Lower lobe of right lung (tissue), 2 donors: ENCODE data around the gene HSF2. TPM values are rescaled to one million over a fixed set of nuclear protein-coding genes. Genes with fewer than 3 reads are reported as not detected.

Experiments used
- ATAC-seq, 2 donors: fragments of 200-7000 bp; cut with Tn5 transposase; one replicate each; pipeline ENCODE4 v1.9.1; 2020 to 2022; ENCODE audit warnings: mild to moderate bottlenecking in 2 of 2, moderate library complexity in 2 of 2
- DNase-seq: peaks from one replicate; pipeline ENCODE4 v3.0.0-alpha.2; 2020
- H3K27ac ChIP-seq: fragments of 200-600 bp; one replicate; pipeline ENCODE4 v1.8.0; 2022
- H3K27me3 ChIP-seq: fragments of 200-600 bp; one replicate; pipeline ENCODE4 v1.8.0; 2022; ENCODE audit warnings: low read depth
- H3K36me3 ChIP-seq: fragments of 200-600 bp; one replicate; pipeline ENCODE4 v1.8.0; 2022; ENCODE audit warnings: mild to moderate bottlenecking
- H3K4me1 ChIP-seq: fragments of 200-600 bp; one replicate; pipeline ENCODE4 v1.8.0; 2022
- H3K4me3 ChIP-seq: fragments of 200-600 bp; one replicate; pipeline ENCODE4 v1.8.0; 2022; ENCODE audit warnings: mild to moderate bottlenecking
- H3K9me3 ChIP-seq: fragments of 200-600 bp; one replicate; pipeline ENCODE4 v1.8.0; 2022
- intact Hi-C: fragments of 100-400 bp; cut with DNase I; formaldehyde crosslinking; loops from one replicate; pipeline ENCODE4 v1.11.0; 2022
- total RNA-seq: library from RNA; stranded (reverse); fragmentation: NEBNext Ultra II Directional; extraction: Animal tissue kit (Norgen Biotek cat#: 25700); gene quantifications from one replicate; pipeline ENCODE4 v1.2.1, GENCODE V29; 2021
- TF ChIP-seq, protein P1 (sequence below): fragments of 200-600 bp; IDR thresholded peaks from one replicate; pipeline ENCODE4 v1.8.0; 2022; ENCODE audit warnings: antibody characterized with exemption, mild to moderate bottlenecking
- donor health status: DM: no; HTN: yes; CAD: no; lungs with severe emphysema.

HSF2 gene
- total RNA-seq, 1 donor from 2014 or later: 11.0 TPM

DNA sequence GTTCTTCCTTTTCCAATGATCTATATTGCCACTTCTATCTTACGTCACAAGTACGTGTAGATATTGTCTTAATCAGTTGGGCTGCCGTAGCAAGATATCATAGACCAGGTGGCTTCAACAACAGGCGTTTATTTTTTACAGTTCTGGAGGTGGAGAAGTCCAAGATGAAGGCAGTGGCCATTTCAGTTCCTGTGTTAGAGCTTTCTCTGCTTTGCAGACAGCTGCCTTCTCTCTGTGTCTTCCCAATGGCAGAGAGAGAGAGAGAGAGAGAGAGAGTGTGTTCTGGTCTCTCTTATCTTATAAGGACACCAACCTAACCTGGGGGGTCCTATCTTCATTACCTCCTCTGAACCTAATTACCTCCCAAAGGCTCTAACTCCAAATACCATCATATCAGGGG is 8.3 kb downstream of the HSF2 start:
- no peak for ATAC-seq
- Histone ChIP-seq H3K4me1 (no peaks in the 10 kb centered on the region), H3K4me3 (no peak overlapping the region), H3K27ac (no peak overlapping the region), H3K36me3 (peaks cover 6% of the 10 kb centered on the region), H3K27me3 (no peaks in the 10 kb centered on the region), H3K9me3 (no peaks in the 10 kb centered on the region)
- intact Hi-C loops: no loop called here
- TF ChIP-seq, protein P1, sequence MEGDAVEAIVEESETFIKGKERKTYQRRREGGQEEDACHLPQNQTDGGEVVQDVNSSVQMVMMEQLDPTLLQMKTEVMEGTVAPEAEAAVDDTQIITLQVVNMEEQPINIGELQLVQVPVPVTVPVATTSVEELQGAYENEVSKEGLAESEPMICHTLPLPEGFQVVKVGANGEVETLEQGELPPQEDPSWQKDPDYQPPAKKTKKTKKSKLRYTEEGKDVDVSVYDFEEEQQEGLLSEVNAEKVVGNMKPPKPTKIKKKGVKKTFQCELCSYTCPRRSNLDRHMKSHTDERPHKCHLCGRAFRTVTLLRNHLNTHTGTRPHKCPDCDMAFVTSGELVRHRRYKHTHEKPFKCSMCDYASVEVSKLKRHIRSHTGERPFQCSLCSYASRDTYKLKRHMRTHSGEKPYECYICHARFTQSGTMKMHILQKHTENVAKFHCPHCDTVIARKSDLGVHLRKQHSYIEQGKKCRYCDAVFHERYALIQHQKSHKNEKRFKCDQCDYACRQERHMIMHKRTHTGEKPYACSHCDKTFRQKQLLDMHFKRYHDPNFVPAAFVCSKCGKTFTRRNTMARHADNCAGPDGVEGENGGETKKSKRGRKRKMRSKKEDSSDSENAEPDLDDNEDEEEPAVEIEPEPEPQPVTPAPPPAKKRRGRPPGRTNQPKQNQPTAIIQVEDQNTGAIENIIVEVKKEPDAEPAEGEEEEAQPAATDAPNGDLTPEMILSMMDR: no peak
- no peak for DNase-seq

DNA sequence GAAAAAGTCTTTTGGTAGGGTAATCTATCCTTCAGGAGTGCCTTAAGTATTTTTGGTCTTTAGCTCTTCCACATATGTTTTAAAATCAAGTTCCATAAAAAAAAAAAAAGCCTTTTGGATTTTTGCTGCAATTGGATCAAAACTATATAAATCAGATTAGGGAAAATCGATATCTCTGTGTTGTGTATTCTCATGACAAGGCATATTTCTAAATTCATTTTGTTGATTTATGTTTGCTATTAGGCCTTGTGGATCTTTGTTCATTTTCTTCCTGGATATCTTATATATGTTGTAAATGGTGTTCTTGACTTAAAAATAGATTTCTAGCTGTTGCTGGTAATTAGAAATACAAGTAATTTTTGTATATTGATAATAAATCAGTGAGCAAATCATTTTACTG is 8.8 kb downstream of the HSF2 start:
- TF ChIP-seq, protein P1: no peak
- ATAC-seq (no peak), DNase-seq (no peak)
- Histone ChIP-seq H3K27me3 (no peaks in the 10 kb centered on the region), H3K27ac (no peak overlapping the region), H3K4me3 (no peak overlapping the region), H3K4me1 (no peaks in the 10 kb centered on the region), H3K36me3 (peaks cover 11% of the 10 kb centered on the region), H3K9me3 (no peaks in the 10 kb centered on the region)
- intact Hi-C loops: no loop called here

DNA sequence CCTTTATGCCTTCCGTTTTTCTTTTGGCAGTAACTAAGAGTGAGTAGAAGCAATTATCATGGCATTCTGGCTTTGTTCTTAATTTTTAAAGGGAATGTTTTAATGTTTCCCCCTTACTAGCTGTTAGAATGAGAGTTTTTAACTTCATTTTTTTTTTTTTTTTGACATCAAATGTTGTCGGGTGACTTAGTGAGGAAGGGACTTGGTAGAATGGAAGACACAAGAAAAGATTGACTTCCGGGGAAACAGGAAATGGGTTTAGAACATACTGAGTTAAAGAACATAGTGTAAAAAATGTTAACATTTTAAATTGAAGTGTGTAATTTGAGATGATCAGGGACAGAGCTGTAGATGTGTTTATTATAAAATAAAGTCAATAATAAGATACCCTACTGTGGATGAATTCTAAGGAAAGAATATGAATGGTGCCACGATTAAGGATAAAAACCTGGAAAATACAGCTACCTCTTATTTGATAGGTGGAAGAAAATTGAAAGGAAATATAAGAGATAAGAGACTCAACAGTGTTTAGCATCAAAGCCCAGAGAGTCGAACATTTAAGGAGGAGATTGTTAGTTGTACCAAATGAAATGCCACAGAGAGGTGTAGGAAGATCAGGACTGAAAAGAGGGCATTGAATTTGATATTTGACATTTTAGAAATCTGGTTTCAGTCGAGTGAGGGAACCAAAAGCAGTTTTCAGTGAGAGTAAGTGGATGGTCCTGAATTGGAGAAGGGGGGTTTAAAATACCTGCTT is 9.4 kb downstream of the HSF2 start:
- Histone ChIP-seq H3K4me3 (no peak overlapping the region), H3K4me1 (no peaks in the 10 kb centered on the region), H3K9me3 (no peaks in the 10 kb centered on the region), H3K27ac (no peak overlapping the region), H3K36me3 (peaks cover 17% of the 10 kb centered on the region), H3K27me3 (no peaks in the 10 kb centered on the region)
- no peak for ATAC-seq
- intact Hi-C loops: no loop called here
- TF ChIP-seq, protein P1: no peak
- DNase-seq: no peak

DNA sequence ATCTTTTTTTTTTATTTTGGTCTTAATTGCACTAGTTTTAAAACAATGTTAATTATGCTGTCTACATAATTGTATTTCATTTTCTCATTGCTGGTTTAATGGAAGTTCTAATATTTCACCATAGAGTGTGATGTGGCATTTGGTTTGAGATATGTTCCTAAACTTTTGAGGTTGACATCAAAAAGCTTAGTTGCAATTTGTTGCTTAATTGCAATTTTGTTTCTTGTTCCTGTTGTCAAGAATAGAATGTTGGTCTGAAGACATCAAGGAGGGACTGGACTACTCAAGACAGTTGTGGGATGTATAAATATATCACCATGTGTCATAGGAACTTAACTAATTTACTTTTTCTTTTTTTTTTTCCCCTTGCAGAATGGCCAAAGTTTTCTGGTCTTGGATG is 12.5 kb downstream of the HSF2 start:
- no peaks in the 10 kb centered on the region for H3K9me3 ChIP-seq
- ATAC-seq (no peak), DNase-seq (no peak)
- intact Hi-C loops: no loop called here
- H3K27ac ChIP-seq: no peak overlapping the region
- peaks cover 28% of the 10 kb centered on the region for H3K36me3 ChIP-seq
- TF ChIP-seq, protein P1: no peak
- no peaks in the 10 kb centered on the region for H3K4me1 ChIP-seq
- no peaks in the 10 kb centered on the region for H3K27me3 ChIP-seq
- no peak overlapping the region for H3K4me3 ChIP-seq

DNA sequence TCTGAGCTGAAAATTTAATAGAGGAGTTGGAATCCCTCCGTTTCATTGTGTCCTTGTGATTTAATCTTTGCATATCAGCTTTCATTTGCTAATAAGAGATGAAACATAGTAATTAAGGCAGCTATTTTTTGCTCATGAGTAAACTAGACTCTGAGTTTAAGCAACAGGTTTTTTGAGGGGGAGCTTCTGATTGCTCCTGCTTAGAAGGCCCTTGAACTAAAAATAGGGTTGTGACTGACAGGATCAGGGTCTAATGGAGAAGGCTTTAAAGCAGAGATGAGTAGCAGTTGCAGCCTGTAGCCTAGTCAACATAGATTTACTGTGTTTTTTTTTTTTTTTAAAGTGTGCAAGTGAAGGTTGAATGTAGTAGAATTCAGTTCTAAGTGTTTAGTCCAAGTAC is 17.4 kb downstream of the HSF2 start:
- Histone ChIP-seq H3K36me3 (peaks cover 67% of the 10 kb centered on the region), H3K27ac (no peak overlapping the region), H3K9me3 (no peaks in the 10 kb centered on the region), H3K4me1 (no peaks in the 10 kb centered on the region), H3K27me3 (no peaks in the 10 kb centered on the region), H3K4me3 (no peak overlapping the region)
- ATAC-seq (no peak), DNase-seq (no peak)
- TF ChIP-seq, protein P1: no peak
- intact Hi-C loops: no loop called here
